Activated CD4-positive, CD25-positive, alpha-beta regulatory T cell treated with anti-CD3 and anti-CD28 coated beads, Interleukin-2, amount 50 U/mL, for 72 hours (primary cell): ENCODE results near the gene PAK4.
"Not testable (repeated sequence)": the region's sequence is repeated elsewhere in the genome, so short reads cannot be mapped to it uniquely, and the experiment has no call there.

ENCODE experiments used
- DNase-seq: peaks from one replicate; pipeline ENCODE4 v3.0.0; 2021

Gene PAK4

GRCh38 chr19:39212375-39212742, 86.8 kb downstream of the PAK4 start:
- peak; percentile 62 for DNase-seq

GRCh38 chr19:39215323-39215722, 89.7 kb downstream of the PAK4 start:
- not testable (repeated sequence) for DNase-seq

- no peak for DNase-seq
Measured at GRCh38 chr19:39217094-39217493, 91.5 kb downstream of the PAK4 start.

- DNase-seq = no peak
Measured at GRCh38 chr19:39218230-39219007, 92.8 kb downstream of the PAK4 start.

GRCh38 chr19:39219108-39219507, 93.5 kb downstream of the PAK4 start:
- DNase-seq = not testable (repeated sequence)

GRCh38 chr19:39223703-39224279, 98.2 kb downstream of the PAK4 start:
- DNase-seq = no peak

GRCh38 chr19:39224910-39225309, 99.3 kb downstream of the PAK4 start:
- DNase-seq = no peak
